ENCODE measurements around the gene APOH.
A peak's percentile ranks its signal among the peaks of the same experiment; 100 is the strongest.

- TF ChIP-seq TCF12 (IDR thresholded peaks at IDR 0.05; ENCODE audit: low read depth, low read length): no peak
- TF ChIP-seq SIN3A (conservative IDR thresholded peaks at IDR 0.05 in 1 of 2, IDR thresholded peaks at IDR 0.05 in 1 of 2; ENCODE audit: low read depth in 1 of 2, low read length in 2 of 2): no peak
- no peak for TF ChIP-seq ASH2L (IDR thresholded peaks at IDR 0.05; ENCODE audit: low read length)
- TF ChIP-seq POLR2A (IDR thresholded peaks at IDR 0.05; ENCODE audit: control extremely low read depth in 1 of 2, low read depth in 2 of 2, low read length in 2 of 2): no peak
- TF ChIP-seq CTCF (IDR thresholded peaks at IDR 0.05; ENCODE audit: control extremely low read depth in 1 of 3, insufficient read depth in 1 of 3, low read depth in 1 of 3, low read length in 3 of 3): no peak
- TF ChIP-seq MAX (IDR thresholded peaks at IDR 0.05): peak; percentile 48; the same call in 1 of the 2 replicates
- TF ChIP-seq POLR2AphosphoS5 (IDR thresholded peaks at IDR 0.05; ENCODE audit: low read depth, low read length): no peak
- no peak for TF ChIP-seq CTBP2 (IDR thresholded peaks at IDR 0.05; ENCODE audit: borderline replicate concordance, insufficient read depth, insufficient read length, low read length)
- TF ChIP-seq EZH2 (IDR thresholded peaks at IDR 0.05; ENCODE audit: low read depth, low read length, severe bottlenecking): no peak
- TF ChIP-seq EP300 (IDR thresholded peaks at IDR 0.05; ENCODE audit: borderline replicate concordance in 1 of 2, low read depth in 2 of 2, low read length in 2 of 2): no peak
Observed at GRCh38 chr17:66203274-66204015, 25.8 kb downstream of the APOH start.

All from H1 (cell line).